Measurements from ENCODE around the gene SLC16A6.

- TF ChIP-seq CTCF (IDR thresholded peaks at IDR 0.05) (no peak), EP300 (IDR thresholded peaks at IDR 0.05) (no peak)
Measured at GRCh38 chr17:68294617-68295016, 3.7 kb upstream of the SLC16A6 start.

All from suprapubic skin (tissue), 3 donors.